ENCODE data around the gene IQSEC2.

The IQSEC2 gene

DNA sequence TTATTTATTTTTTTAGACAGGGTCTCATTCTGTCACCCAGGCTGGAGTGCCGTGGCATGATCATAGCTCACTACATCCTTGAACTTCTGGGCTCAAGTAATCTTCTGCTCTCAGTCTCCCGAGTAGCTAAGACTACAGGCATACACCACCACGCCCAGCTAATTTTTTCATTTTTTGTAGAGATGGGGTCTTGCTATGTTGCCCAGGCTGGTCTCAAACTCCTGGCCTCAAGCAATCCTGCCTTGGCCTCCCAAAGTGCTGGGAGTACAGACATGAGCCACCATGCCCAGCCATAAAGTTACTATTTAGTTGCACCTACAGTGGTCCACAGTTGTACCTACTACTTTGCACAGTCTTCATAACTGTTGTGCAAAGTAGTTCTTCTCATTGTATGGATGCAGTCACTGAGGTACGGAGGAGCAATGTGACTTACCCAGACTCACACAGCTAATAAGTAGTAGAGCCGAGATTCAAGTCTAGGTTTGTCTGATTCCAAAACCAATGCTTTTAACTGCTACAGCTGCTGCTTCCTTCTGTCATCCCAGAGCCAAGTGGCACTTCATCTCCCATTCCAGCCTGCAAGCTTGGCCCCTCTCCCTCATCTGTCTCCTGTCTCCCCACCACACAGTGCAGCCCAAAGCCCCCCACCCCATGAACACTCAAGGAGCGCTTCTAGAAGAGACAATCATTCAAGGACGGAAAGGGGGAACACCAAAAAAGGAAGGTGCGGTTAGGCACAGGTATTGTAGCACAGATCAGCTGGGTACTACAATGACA is 24.0 kb upstream of the IQSEC2 start:
- DNase-seq = no peak

DNA sequence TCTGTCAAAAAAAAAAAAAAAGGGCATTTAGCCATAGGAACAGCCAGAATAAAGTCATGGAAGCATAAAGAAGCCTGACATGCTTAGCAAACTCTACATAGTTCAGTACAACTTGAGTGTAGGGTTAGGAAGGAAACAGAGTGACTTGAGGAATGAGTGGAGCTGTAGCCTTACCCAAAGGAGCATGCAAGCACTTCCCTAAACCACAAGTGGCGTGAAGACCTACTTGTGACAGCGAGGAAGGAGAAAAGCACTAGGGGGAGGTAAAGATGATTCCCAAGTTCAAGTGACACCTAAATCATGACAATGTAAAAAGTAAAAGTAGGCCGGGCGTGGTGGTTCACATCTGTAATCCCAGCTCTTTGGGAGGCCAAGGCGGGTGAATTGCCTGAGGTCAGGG is 21.8 kb upstream of the IQSEC2 start:
- no peak for DNase-seq

DNA sequence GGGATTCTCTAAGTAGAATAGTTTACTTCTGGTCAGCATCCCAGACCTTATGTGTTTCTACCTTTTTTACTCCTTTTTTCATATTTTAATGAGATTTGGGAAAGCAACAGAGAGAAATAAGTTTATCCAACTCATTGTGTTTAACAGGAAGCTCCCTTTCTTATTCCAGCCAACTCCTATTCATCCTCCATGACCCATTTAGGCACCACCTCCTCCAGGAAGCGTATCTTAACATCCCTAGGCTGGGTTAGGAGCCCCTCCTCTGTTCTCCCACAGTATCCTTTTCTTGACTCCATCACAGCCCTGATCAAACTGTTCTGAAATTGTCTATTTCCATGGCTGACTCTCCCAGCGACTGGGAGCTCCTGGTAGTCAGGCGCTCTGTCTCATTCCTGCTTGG is 18.8 kb upstream of the IQSEC2 start:
- no peak for DNase-seq

DNA sequence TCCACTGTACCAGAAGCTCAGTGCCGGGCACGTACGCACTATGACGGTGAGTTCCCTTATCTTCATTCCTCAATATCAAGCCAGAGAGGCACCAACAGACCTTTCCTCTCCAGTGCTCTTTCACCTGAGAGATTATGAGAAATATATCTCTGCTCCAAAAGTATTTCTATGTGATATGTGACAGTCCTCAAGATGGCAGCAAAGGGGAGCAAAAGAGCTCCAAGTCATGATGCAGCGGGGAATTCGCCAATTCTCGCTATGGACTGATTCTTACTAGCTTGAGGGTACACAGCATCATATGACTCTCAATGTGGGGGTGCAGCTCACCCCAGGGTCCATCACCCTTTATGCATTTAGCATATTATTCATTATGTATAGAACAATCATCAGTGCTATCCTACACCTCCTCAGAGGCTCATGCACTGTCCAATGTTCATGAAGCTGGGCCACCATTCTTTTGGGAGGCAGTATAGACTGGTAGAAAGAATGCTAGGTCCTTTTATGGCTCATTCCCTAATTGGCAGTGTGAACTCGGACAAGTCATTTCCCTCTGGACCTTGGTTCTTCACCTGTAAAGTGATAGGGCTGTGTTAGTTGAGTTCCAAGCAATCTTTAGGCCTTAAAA is 12.8 kb upstream of the IQSEC2 start:
- no peak for DNase-seq

DNA sequence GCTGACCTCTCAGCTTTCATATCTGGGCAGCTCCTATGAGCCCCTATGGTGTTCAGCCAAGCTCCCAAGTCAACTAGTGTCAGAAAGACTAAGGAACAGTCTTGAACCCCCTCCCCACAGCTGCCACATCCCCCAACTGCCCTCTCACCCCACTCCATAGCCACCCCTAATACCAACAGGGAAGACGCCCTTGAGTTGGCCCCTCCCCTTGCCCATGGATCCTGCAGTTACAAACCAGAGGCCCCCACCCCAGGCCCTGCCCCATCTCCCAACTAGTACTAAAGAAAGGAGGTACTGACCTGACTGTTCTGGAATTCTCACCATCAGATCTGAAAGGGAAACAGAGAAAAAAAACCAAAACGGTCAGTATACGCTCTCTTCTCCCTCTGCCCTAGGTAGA is 10.2 kb upstream of the IQSEC2 start:
- no peak for DNase-seq

DNA sequence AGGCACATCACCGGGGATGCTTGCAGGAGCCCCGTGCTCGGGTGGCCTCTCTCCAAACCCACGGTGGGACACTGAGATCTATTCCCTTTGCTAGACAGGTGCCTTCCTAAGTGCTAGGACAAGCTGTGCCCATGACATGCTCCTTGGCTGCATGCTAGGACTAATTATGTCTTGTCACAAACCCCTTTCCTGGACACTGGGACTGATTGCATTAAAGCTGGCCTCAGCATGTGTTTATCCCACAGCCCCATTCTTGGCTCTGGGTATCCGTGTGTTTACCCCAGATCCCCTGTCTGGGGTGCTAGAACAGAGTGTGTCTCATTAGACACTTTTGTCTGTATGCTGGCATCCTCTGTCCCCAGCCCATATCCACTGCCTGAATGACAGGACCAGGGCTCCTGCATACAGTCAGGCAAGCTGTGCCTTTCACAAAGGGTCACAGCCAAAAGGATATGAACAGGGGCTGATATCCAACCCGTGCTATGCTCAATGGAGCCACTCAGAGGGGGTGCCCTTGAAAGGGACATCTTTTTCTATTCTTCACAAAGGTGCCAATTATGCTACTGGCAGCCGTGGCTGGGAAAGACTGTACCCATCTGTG is 9.2 kb upstream of the IQSEC2 start:
- no peak for DNase-seq

DNA sequence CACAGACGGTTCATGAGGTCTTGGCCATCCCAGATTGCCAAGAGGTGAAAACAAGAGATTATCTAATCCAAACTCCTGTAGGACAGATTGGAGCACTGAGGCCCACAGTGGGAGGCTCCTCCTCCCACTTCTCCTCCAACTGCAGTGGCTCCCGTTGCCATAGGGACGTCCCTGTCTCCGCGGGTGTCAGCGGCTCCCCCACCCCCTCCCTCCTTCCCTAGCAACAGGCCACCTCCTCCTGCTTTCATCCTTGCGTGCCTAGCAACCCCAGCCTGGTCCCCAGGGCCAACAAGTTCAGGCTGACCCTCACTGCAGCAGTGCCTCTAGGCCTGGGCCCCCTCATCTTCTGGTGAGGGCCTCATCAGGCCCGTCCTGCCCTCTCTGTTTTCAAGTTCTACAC is 6.8 kb upstream of the IQSEC2 start:
- peak; percentile 5 for DNase-seq

DNA sequence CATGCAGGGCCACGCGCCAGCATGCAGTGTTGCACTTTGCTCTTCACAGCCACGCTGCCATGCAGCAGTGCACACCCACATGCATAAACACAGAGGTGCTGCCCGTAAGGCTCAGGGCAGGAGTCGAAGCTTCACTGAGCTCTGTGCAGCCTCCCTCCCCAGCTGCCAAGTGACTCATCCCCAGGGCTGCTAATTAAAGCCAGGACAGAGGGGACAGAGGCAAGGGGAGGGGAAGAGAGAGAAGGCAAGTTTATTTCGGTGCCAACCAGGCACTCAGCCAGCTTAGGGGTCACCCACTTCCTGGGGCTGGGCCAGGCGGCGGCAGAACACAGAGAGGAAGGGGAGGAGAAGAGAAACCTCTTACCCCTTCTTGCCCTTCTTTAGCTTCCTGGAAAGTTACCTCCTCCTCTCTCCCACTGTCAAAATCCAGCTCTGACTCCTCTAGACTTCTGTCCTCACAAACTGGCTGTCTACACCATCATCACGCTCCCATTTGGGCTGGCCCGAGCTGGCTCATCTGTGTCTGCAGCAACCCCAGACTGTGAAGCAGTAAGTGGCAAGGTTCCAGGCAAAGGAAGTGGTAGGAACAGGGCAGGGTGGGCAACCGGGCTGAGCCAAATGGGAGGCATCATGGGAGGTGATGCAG is 6.2 kb upstream of the IQSEC2 start:
- DNase-seq = peak; percentile 28

DNA sequence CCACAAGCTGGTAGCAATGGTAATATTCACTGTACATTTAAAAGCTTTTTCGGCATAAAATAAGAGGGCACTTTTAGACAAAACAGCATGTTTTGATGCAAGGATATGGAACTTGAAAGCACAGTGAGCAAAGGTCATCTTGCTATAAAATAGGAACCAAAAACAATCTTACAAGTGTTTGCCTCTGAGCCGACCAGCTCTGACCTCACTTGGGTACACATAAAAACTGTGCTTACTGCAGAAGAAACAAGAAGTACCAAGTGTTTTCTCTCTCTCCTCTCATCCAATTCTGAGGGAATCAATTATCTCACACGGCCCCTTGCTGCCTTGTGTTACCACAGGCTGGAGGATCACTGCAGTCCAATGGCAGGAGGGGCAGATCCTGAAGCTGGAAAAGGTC is 4.8 kb upstream of the IQSEC2 start:
- DNase-seq = no peak

DNA sequence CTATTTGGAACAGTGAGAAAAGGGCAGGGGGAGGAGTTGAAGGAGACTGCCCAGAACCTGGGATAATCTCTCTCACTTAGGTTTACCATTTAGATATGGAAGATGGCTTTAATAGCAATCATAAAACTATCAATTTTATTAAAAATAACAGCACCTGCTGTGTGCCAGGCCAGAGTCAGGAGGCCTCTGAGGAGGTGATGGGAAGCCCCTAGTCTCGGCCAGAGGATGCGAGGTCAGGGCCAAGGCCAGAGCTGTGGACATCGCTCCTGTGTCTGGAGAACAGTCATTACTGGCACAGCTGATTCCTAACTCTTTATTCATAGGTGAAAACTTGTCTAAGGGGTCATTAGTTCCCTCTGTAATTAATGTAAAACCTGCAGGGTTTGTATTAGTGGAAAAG is 4.2 kb upstream of the IQSEC2 start:
- no peak for DNase-seq

DNA sequence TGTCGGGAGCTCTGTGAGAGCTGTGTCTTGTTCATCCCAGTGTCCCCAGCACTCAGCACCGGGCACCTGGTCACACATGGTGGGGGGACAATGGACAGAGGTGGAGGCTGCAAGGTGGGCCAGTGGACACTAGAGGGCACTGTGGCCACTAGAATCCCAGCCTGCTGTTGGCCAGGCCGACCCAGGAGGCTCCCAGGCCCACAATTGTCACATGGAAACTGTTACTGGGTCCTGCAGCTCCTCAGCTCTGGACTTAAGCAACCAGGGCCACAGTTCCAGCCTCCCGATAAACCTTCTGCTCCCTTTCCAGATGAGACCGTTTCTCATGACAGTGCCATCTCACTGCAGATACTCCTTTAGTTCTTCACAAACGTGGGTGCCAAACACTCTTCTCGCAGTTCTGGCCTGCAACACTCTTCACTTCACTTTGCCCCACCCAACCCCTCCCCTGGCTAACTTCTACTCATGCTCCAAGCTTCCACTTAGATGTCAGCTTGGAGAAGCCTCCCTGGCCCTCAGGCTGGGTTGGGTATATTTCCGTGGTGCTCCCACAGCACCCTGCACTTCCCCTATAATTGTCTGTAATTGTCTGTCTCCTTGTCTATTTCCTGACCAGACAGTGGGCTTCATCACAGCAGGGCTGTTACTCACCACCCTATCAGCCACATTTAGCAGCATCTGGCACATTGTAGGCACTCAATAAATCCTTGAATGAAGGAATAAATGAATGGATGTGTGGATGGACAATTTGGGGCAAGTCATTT is 3.5 kb upstream of the IQSEC2 start:
- DNase-seq = peak; percentile 40

DNA sequence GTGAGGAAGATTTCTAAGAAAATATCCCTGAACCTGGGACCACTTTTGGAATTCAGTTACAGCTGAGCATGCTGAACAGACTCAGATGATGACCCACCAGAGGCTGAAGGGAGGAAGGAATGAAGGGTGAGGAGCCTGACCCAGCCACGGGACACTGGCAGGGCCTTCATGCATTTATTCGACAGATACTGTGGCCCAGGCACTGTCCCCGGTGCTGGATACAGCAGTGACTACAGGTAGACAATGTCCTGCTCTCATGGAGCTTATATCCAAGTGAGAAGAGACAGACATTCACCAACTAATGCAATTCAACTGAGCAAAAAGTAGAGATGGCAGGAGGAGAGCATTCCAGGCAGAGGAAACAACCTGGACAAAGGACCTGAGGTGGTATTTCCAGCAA is 2.2 kb upstream of the IQSEC2 start:
- DNase-seq = no peak

DNA sequence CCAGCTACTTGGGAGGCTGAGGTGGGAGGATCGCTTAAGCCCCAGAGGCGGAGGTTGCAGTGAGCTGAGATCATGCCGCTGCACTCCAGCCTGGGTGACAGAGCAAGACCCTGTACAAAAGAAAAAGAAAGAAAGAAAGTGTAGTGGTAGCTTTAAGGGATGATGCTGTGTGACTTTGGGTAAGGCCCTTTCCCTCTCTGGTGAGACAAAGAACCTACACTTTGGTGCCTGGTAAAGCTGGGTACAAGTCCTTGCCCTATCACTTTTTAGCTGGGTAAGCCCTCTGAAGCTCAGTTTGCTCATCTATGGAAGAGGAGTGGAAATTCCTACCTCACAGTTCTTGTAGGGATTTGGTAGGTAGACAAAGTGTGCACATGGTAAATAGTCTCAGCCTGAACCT is 1.7 kb upstream of the IQSEC2 start:
- DNase-seq = no peak

DNA sequence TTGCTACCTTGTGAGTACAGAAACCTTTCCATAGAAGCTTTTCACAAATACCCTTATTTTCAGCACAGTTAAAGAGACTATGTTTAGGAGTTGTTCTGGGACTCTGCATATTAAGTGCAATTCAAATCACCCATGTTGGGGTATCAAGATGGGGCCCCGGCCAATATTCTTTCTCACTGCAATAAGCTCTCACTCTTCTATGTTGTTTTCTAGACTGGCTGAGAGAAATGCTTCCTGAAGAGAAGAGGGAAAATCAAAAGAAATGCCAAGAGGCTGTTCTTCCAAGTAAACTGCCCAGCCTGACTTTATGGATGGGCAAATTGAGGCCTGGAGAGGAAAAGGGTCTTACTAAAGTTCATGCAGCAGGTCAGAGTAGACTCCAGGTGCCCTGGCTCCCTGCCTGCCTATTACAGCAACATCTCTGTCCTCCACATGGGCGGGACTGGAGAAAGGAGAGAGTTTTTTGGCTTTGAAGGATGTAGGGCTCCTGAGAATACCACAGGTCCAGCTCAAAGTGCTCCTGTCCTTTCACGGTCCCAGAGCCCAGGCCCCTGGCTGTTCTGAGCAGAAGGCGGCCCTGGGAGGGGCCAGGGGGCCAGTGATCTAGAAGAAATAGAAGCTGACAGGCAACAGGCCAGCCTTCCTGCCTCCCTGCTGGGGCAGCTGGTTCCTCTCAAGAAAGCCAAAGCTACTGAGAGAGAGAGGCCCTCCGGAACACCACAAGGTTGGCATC is 745 bp upstream of the IQSEC2 start:
- DNase-seq = no peak

DNA sequence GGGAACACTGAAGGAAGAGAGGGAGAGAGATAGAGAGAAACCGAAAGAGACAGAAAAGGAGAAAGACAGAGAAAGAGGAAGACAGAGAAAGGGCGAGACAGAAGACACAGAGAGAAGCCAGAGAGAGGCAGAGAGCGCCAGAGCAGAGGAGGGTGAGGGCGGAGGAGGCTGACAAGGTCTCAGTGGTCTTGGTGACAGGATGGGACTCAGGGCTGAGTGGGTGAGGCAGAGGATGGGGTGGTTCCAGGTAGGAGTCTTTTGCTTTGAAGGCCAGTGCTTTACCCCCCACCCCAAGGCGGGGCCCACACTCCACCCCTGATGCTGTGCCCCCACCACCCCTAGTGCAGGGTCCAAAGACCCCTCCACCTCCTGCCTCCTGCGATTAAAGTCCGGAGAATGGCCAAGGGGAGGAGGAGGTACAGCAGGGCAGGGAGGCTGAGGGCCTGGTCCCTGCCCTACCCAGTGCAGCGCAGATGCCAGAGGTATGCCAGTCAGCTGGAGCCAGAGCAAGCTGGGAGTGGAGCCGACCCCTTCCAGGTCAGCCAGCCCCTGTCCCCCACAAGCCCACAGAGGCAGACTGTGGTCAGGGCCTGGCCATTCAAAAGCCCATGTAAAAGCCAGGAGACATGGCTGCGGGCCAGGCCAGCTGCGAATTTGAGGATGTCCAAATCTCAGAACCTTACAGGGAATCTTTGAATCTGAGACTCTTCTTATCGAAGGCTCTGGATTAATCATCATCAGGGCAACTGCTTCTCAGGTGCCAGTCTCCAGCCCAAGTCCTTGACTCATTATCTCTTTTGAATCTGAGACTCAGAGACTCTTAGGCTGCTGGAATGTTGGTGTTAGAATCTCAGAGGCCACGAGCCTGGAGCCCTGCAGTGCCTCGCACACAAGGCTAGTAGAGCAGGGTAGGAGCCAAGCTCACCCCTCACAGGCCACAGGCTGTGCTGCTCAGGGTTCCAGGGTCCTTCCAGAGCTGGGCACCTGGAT is 758 bp downstream of the IQSEC2 start:
- DNase-seq = no peak

DNA sequence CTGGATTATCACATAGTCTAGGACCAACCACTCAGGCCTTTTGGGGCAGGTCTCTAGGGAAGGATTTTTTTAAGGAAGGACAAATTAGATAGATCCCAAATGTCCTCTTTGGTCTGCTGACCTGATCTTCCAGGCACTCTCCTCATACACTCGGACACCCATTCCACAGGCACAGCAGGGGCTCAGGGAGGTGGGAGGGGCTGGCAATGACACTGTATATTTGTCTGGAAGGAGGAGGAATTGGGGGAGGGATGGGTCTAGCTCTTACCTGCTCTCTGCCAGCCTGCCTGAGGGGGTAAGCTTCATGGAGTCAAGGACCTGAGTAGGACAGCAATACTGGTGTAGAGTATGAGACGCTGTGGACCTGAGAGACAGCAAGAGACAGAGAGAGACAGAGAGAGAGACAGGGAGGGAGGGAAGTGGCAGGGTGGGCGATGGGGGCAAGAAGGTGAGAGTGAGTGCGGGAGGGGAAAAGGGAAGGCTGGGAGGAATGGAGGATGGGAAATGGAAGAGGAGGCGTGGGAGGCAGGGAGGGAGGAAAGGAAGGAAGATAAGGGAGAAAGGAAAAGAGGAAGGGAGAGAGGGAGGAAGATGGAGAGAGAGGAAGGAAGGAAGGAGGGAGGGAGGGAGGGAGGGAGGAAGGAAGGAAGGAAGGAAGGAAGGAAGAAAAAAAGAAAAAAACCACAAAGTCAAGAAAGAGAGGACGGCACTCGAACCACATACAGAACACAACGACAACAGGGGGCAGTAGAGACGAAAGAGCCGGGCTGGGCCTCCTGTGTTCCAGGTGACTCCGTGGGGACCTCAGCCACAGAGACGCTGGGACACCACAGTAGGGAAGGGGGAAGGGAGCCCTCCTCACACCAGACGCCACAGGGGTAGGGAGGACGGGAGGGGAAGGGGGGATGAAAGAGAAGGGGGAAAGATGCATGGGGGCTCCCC is 1.8 kb downstream of the IQSEC2 start:
- no peak for DNase-seq

DNA sequence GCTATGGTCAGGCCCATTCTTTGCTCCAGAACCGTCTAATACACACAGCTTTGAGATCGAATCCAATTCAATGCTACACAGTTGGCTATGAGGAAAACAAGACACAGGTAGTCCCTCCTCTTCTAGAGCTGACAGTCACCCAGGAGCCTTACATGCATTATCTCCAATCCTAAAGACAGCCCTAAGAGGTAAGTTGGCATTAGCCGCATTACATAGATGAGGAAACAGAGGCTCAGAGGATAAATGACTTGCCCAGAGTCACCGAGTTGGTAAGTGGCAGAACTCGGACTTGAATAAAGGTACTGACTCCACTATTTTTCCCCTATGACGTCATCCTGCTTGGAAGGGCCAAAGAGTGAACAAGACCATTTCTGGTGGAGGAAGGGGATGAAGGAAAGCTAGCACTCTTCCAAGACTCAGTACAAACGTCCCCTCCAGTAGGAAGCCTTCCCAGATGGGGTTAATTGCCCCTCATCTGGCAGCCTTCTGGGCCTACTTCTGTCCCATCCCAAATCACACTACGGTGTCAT is 8.5 kb downstream of the IQSEC2 start:
- no peak for DNase-seq

DNA sequence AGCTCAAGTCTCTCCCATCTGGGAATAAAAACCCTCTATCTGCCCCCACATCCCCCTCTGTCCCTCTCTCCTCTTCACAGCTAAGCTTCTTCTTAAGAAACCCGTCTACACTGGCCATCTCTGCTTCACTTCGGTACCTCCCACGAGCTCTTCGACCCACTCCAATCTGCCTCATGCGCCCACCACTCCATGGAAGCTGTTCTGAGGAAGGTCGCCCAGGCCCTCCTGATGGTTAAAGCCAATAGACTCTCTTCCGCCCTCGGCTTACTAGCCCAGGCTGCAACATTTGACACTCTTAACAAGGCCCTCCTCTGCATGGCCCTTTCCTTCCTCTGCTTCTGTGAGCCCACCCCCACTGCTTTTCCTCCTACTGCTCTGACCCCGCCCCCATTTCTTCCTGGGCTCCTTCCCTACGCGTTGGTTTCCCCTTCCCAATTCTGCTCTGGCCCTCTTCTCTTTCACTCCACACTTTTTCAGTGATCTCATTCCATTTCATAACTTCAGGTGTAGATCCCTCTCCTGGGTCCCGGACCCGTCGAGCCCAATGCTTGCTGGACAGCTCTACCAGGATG is 11.8 kb downstream of the IQSEC2 start:
- no peak for DNase-seq

DNA sequence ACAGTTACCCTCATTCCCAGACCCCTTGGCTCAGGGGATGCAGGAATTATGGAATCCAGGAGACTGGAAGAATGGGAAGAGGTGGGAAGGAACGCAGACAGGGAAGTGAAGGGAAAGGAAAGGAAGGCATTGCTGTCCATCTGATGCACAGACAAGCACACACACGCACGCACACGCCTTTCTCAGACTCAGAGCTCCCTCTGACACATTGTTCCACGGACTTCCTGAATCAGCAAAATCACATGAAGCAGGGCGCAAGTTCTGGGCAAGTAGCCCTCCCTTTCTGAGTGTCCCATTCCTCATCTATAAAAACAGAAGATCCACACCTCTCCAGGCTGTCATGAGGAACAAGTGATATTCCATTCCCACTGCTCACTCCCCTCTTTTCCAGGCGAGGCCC is 13.2 kb downstream of the IQSEC2 start:
- DNase-seq = no peak
